MM.1S (cell line): ENCODE data around the gene CBLB.

Experiments
- DNase-seq: peaks from one replicate; pipeline ENCODE4 v3.0.0-alpha.2; 2015
- H2AFZ ChIP-seq: fragments of 300-600 bp; sonication (generic); 2 replicates; pipeline ENCODE4 v1.6.0; 2016; ENCODE audit warnings: antibody characterized with exemption, low read length
- H3F3A ChIP-seq: fragments of 300-600 bp; sonication (generic); 2 replicates; pipeline ENCODE4 v1.6.1; 2016; ENCODE audit warnings: mild to moderate bottlenecking, antibody characterized with exemption, low read length, moderate library complexity, mixed read lengths; ENCODE audit not compliant: insufficient read depth
- H3K27ac ChIP-seq: fragments of 300-600 bp; sonication (generic); 2 replicates; pipeline ENCODE4 v1.5.1; 2016; ENCODE audit warnings: mild to moderate bottlenecking, low read length
- H3K27me3 ChIP-seq: fragments of 300-600 bp; sonication (generic); replicated peaks from 2 replicates; pipeline ENCODE4 v1.6.0; 2016; ENCODE audit warnings: low read length; ENCODE audit not compliant: insufficient read depth
- H3K36me3 ChIP-seq: fragments of 300-600 bp; sonication (generic); replicated peaks from 2 replicates; pipeline ENCODE4 v1.6.1; 2016; ENCODE audit warnings: mild to moderate bottlenecking, low read length, mixed read lengths; ENCODE audit not compliant: insufficient read depth
- H3K4me1 ChIP-seq: fragments of 300-600 bp; sonication (generic); 2 replicates; pipeline ENCODE4 v1.6.1; 2016; ENCODE audit warnings: low read length, mixed read lengths
- H3K4me2 ChIP-seq: fragments of 300-600 bp; sonication (generic); 2 replicates; pipeline ENCODE4 v1.6.0; 2016; ENCODE audit warnings: low read depth, low read length
- H3K4me3 ChIP-seq: fragments of 300-600 bp; sonication (generic); 2 replicates; pipeline ENCODE4 v1.5.1; 2016; ENCODE audit warnings: low read length, mixed read lengths
- H3K79me2 ChIP-seq: fragments of 300-600 bp; sonication (generic); 2 replicates; pipeline ENCODE4 v1.6.1; 2016; ENCODE audit warnings: mixed run types, low read length, mixed read lengths
- H3K9ac ChIP-seq: fragments of 300-600 bp; sonication (generic); 2 replicates; pipeline ENCODE4 v1.6.1; 2016; ENCODE audit warnings: low read length, mixed read lengths
- H3K9me2 ChIP-seq: fragments of 300-600 bp; sonication (generic); replicated peaks from 2 replicates; pipeline ENCODE4 v1.6.1; 2016; ENCODE audit warnings: mild to moderate bottlenecking, low read length, mixed read lengths; ENCODE audit not compliant: insufficient read depth
- H3K9me3 ChIP-seq: fragments of 300-600 bp; sonication (generic); replicated peaks from 2 replicates; pipeline ENCODE4 v1.6.1; 2016; ENCODE audit warnings: mild to moderate bottlenecking, low read length, mixed read lengths; ENCODE audit not compliant: insufficient read depth
- H4K20me1 ChIP-seq: fragments of 300-600 bp; sonication (generic); 2 replicates; pipeline ENCODE4 v1.6.1; 2016; ENCODE audit warnings: mild to moderate bottlenecking, low read length, moderate library complexity, mixed read lengths; ENCODE audit not compliant: insufficient read depth
- CTCF ChIP-seq: fragments of 300-600 bp; sonication (generic); IDR thresholded peaks from 2 replicates; pipeline ENCODE4 v1.5.1; 2016; ENCODE audit warnings: antibody characterized with exemption, low read length, mixed read lengths
- EZH2 ChIP-seq: fragments of 300-600 bp; sonication (generic); optimal IDR thresholded peaks from 2 replicates; pipeline ENCODE3; 2017; ENCODE audit warnings: low read depth, mild to moderate bottlenecking, antibody characterized with exemption, low read length, mixed read lengths
- EZH2phosphoT487 ChIP-seq: fragments of 300-600 bp; sonication (generic); IDR thresholded peaks from 2 replicates; pipeline ENCODE4 v1.6.1; 2018; ENCODE audit warnings: antibody characterized with exemption, low read length

The CBLB gene

GRCh38 chr3:105619651-105620050, 249.2 kb downstream of the CBLB start:
- Histone ChIP-seq H3K9me3 (no peaks in the 10 kb centered on the region), H3K4me3 (no peak overlapping the region), H3K36me3 (no peaks in the 10 kb centered on the region), H3K79me2 (no peaks in the 10 kb centered on the region), H3K4me1 (no peaks in the 10 kb centered on the region), H3K4me2 (no peak overlapping the region), H3K9ac (no peak overlapping the region), H3K9me2 (no peaks in the 10 kb centered on the region), H3K27ac (no peak overlapping the region), H3F3A (no peaks in the 10 kb centered on the region), H4K20me1 (no peaks in the 10 kb centered on the region), H3K27me3 (no peaks in the 10 kb centered on the region), H2AFZ (no peak overlapping the region)
- no peak for DNase-seq
- TF ChIP-seq CTCF (no peak), EZH2 (no peak), EZH2phosphoT487 (no peak)

GRCh38 chr3:105618556-105618955, 250.3 kb downstream of the CBLB start:
- no peak for DNase-seq
- H3K9ac ChIP-seq: no peak overlapping the region

GRCh38 chr3:105616374-105617121, 252.3 kb downstream of the CBLB start:
- H3K9me2 ChIP-seq: no peaks in the 10 kb centered on the region
- no peaks in the 10 kb centered on the region for H3K36me3 ChIP-seq
- H3K4me3 ChIP-seq: no peak overlapping the region
- H3K4me1 ChIP-seq: no peaks in the 10 kb centered on the region
- H3K79me2 ChIP-seq: no peaks in the 10 kb centered on the region
- H3K27ac ChIP-seq: no peak overlapping the region
- no peak overlapping the region for H2AFZ ChIP-seq
- no peaks in the 10 kb centered on the region for H4K20me1 ChIP-seq
- no peaks in the 10 kb centered on the region for H3K9me3 ChIP-seq
- no peaks in the 10 kb centered on the region for H3K27me3 ChIP-seq
- H3F3A ChIP-seq: no peaks in the 10 kb centered on the region
- no peak overlapping the region for H3K9ac ChIP-seq
- no peak overlapping the region for H3K4me2 ChIP-seq
- no peak for DNase-seq
- TF ChIP-seq EZH2phosphoT487 (no peak), EZH2 (no peak), CTCF (no peak)

More at GRCh38 chr3:105618556-105618955, 250.3 kb downstream of the CBLB start:
- Histone ChIP-seq H4K20me1 (no peaks in the 10 kb centered on the region), H3K4me2 (no peak overlapping the region), H3K9me3 (no peaks in the 10 kb centered on the region), H3F3A (no peaks in the 10 kb centered on the region), H3K4me3 (no peak overlapping the region), H3K27ac (no peak overlapping the region), H3K36me3 (no peaks in the 10 kb centered on the region), H3K27me3 (no peaks in the 10 kb centered on the region), H3K9me2 (no peaks in the 10 kb centered on the region), H3K4me1 (no peaks in the 10 kb centered on the region), H3K79me2 (no peaks in the 10 kb centered on the region), H2AFZ (no peak overlapping the region)
- TF ChIP-seq CTCF: no peak
- no peak for TF ChIP-seq EZH2
- TF ChIP-seq EZH2phosphoT487: no peak
